Ishikawa (cell line): ENCODE results near the gene EFCAB7.

Source experiments
- CEBPB ChIP-seq: IDR thresholded peaks from 2 replicates; pipeline ENCODE4 v1.6.1; 2012
- EGR1 ChIP-seq: IDR thresholded peaks from 2 replicates; pipeline ENCODE4 v1.6.1; 2012
- EP300 ChIP-seq: IDR thresholded peaks from 2 replicates; pipeline ENCODE4 v1.6.1; 2012; ENCODE audit warnings: borderline replicate concordance
- FOXM1 ChIP-seq: IDR thresholded peaks from 2 replicates; pipeline ENCODE4 v1.6.1; 2012; ENCODE audit warnings: low read depth, borderline replicate concordance
- MAX ChIP-seq: IDR thresholded peaks from 2 replicates; pipeline ENCODE4 v1.6.1; 2012
- NFIC ChIP-seq: IDR thresholded peaks from 2 replicates; pipeline ENCODE4 v1.6.1; 2012
- RAD21 ChIP-seq: IDR thresholded peaks from 2 replicates; pipeline ENCODE4 v1.6.1; 2012; ENCODE audit warnings: low read depth
- REST ChIP-seq: IDR thresholded peaks from 2 replicates; pipeline ENCODE4 v1.6.1; 2012; ENCODE audit warnings: low read depth, mild to moderate bottlenecking
- TAF1 ChIP-seq: IDR thresholded peaks from 2 replicates; pipeline ENCODE4 v1.6.1; 2012; ENCODE audit warnings: low read depth, mild to moderate bottlenecking
- TCF12 ChIP-seq: IDR thresholded peaks from 2 replicates; pipeline ENCODE4 v1.6.1; 2012; ENCODE audit warnings: low read depth
- TEAD4 ChIP-seq: IDR thresholded peaks from 2 replicates; pipeline ENCODE4 v1.6.1; 2012
- USF1 ChIP-seq: IDR thresholded peaks from 2 replicates; pipeline ENCODE4 v1.6.1; 2012
- YY1 ChIP-seq: IDR thresholded peaks from 2 replicates; pipeline ENCODE4 v1.6.1; 2012; ENCODE audit warnings: low read depth
- ZBTB7A ChIP-seq: IDR thresholded peaks from 2 replicates; pipeline ENCODE4 v1.6.1; 2012; ENCODE audit warnings: low read depth

- TF ChIP-seq EP300 (no peak), NFIC (peak; percentile 80), RAD21 (peak; percentile 44; the same call in 1 of the 2 replicates), TEAD4 (no peak), REST (no peak), MAX (no peak), ZBTB7A (no peak), USF1 (no peak), FOXM1 (no peak), TAF1 (no peak), TCF12 (no peak), YY1 (no peak), CEBPB (no peak), EGR1 (no peak)
Observed at GRCh38 chr1:63575340-63575826, 52.1 kb downstream of the EFCAB7 start.
